HG03039 (cell line): Measurements from ENCODE around the gene IL17REL.

ENCODE experiments used
- ATAC-seq: cut with Tn5 transposase; IDR thresholded peaks from one replicate; pipeline ENCODE4 v1.9.1; 2021; ENCODE audit warnings: mild to moderate bottlenecking, moderate library complexity; ENCODE audit not compliant: unreplicated experiment

IL17REL gene

DNA sequence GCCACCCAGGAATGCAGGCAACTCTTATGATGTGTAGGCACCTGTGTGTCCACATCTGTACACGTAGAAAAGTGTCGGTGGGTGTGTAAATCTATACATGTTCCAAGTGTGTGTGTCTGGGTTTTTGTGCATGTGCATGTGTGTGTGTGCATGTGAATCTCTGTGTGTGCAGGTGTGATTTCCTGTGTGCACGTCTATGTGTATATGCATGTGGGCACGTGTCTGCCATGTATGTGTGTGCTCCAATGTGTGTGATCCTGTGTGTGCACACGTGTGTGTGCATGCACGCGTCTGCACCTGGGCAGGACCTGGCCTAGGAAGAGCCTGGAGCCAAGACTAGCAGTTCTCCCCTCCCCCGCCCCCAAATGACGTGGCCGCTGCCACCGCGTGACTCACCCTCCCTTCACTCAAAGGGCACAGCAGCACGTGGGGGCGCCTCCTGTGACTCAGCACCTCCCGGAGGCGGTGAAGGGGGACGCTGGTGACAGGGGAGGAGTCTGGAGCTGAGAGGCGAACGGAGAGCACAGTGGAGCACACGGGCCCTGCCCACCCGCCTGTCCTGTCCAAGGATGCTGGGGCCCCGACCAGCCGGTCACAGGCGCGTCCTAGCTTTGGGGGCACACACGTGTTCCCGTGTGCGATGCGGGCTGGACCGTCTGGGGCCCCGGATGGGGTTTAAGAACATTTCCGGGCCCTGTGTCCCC is 41.9 kb downstream of the IL17REL start:
- peak; percentile 39 for ATAC-seq

DNA sequence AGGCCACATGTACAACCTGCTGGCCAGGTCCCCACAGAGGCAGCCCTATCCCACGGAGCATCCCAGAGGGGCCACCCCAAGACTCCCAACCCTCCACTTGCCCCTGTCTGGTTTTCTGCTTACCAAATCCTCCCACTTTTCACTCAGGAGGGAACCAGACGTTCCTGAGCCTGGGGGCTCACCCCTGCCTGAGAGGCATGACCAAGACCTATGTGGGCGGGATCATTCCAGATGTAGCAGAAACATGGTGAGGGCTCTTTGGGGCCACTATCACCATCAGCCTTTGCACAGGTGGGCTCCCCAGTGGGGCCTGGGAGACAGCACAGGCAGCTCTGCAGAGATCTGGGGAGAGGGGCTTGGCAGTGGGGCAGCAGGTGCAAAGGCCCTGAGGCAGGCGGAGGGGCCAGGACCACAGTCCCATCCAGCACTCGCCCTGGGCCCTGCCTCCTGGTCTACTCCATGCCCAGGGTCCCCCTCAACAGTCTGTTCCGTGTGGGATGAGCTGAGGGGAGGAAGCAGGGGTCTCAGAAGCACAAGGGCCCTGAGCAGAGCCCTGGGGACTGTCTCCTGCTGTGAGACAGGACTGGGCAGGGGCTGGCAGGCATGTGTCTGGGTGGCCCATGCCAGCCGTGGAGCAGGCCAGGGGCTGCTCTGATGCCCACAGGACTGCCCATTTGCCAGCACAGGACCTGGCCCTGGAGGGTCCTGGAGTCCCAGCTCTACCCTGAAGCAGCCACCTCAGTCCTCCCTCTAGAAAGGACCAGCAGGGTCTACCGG is 42.6 kb downstream of the IL17REL start:
- no peak for ATAC-seq

DNA sequence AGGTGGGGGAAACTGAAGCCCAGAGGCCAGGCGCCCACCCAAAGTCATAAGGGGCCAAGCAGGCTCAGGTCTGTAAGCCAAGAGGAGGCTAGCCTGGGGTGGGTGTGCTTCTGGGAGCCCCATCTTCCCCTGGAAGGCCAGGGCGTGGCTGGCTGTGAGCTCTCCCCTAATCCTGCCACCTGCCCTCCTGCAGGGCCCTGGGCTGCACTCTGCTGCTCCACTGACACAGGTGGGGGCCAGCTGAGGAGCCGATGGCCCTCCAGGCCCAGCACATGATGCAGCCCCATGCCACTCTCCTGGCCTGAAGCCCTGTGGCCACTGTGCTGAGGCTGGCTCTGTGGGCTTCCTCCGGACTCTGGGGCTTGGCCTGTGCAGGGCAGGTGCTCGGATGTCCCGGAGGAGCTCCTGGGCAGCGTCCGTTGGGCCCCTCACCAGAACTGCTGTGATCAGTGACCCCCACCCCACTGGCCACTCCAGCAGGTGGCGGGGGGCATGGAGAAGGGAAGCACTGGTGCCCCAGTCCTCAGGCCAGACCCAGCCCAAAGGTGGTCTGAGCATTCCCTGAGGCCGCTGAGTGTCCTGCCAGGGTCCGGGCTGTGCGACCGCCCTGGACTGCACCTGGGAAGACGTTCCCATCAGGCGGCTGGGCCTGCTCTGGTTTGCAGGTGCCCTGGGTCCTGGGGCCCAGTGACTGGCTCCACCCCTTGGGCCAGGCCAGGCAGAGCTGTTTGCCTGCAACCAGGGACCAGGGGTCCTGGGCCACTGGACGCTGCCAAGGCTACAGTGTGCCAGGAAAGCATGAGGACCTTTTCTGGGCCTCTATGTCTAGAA is 43.5 kb downstream of the IL17REL start:
- ATAC-seq, result no peak

DNA sequence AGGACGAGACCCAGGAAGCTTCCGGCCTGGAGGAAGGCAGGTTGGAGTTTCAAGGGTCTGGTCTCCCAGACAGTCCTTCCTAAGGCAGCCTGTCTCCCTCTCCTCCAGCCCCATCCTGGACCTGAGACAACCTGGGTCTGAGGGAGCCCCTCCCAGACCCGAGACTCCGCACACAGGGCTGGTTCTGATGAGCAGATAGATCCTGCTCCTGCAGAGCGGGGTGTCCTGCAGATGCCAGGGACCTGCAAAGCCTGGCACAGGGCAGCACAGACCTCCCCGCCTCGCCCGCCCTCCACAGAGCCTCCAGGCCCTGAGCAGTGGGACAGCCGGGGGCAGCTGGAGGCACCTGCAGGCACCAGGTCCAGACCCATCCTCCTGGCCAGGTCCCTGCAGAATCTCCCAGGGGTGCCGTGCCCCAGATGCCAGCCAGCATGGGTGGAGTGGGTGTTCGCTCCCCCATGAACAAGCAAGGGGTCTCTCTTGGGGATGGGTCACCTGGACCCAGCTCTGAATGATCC is 44.2 kb downstream of the IL17REL start:
- ATAC-seq, result no peak

DNA sequence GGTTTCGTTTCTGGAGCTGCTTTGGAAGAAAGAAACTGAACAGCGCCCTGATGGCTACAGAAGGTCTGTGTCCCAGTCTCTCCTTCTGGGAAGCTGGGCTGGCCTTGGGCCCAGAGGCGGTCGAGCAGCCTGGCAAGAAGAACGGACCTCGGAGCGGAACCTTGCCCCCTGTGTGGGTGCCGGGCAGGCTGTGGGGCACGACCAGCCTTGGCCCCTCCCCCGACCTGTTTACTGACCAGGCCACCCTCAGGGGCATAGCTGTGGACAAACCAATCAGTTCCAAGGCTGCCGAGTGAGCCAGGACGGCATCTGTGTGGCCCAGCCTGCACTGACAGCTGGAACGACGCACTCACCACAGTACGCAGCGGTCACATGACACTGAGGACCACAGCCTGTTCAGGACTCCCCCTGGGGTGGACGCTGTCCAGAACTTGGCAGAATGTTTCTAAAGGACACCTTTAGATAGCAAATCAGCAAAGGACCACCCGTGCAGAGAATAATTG is 44.8 kb downstream of the IL17REL start:
- ATAC-seq, result no peak

DNA sequence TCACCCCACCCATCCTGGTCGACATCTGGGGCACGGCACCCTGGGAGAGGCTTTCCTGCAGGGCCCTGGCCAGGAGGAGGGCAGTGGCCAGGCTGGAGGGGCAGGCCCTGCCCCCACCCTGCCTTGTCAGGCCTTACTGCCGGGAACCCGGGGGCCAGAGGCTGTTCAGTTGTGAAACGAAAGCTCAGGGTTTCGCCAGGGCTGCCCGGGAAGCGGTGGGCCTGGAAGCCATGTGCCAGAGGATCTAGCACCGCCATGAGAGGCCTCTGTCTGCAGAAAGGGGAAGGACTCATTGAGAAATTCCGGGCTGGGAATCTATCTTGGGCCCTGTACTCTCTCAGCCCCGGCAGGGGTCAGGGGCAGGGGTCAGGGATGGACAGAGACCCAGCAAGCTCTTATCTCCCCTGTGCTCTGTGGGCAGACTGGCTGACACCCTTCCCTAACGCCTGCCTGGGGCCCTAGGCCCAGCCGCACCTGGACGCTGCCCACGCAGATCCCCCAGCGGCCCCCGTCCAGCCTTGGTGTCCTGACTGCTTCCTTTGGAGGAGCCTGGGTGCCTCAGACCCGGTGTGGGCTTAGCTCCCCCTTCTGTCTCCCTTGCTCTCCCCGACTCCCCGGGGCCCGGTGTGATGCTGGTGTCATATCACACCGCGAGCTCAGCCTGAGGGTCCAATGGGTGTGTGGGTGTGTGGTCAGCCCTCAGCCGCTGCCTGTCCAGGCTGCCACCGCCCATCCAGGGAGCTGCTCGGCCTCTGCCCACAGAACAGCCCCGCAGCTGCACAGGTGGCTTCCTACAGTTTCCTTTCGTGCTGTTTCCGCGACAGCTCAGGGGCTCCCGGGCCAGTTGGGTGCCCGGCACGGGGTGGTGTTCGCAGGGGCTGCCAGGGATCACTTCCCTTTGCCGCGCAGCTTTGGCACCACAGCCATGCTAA is 45.5 kb downstream of the IL17REL start:
- ATAC-seq, result no peak

- no peak for ATAC-seq
Observed at GRCh38 chr22:49966041-49966773, 46.4 kb downstream of the IL17REL start.

- no peak for ATAC-seq
Observed at GRCh38 chr22:49965091-49966040, 47.2 kb downstream of the IL17REL start.

DNA sequence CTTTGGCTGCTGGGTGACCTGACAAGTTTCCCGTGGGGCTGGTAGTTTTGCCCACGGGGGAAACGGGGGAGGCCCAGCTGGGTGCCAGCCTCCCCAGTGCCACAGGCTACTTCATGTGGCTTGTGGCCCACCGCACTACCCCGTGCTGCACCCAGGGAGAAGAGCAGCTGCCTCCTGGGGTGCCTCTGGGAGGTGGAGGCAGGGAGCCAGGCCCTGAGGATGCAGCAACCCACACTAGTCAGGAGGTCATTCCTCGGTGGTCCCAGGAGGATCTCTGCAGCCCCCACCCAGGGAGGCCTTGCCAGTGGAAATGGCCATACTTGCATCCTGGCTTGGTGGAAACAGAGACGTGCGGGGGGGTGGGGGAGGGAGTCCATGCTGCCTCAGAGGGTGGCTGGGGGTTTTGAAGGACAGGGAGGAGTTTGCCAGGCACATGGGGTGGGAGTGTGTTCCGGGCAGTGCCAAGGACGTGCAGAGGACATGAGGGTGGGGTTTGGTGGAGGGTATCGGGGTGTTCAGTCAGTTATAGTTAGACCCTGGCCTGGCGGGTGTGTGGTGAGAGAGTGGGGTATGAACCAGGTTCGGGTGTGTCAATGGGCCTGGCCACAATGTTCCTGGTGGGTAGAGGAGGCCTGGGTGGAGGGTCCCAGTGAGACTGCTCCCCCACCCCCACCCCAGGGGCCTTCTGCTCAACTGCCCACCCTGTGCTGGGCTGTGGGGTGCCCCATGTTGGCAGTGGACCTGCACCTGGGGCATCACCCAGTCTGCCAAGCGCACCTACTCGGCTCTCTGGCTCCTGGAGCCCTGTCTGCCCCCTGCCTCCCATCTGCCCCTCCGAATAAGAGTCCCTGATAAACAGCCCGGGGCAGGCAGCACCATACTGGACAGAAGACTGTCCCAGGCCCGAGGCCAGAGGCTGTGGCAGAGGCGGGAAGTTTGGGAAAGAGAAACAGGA is 48.2 kb downstream of the IL17REL start:
- ATAC-seq, result no peak

- no peak for ATAC-seq
Observed at GRCh38 chr22:49963647-49964026, 48.9 kb downstream of the IL17REL start.

DNA sequence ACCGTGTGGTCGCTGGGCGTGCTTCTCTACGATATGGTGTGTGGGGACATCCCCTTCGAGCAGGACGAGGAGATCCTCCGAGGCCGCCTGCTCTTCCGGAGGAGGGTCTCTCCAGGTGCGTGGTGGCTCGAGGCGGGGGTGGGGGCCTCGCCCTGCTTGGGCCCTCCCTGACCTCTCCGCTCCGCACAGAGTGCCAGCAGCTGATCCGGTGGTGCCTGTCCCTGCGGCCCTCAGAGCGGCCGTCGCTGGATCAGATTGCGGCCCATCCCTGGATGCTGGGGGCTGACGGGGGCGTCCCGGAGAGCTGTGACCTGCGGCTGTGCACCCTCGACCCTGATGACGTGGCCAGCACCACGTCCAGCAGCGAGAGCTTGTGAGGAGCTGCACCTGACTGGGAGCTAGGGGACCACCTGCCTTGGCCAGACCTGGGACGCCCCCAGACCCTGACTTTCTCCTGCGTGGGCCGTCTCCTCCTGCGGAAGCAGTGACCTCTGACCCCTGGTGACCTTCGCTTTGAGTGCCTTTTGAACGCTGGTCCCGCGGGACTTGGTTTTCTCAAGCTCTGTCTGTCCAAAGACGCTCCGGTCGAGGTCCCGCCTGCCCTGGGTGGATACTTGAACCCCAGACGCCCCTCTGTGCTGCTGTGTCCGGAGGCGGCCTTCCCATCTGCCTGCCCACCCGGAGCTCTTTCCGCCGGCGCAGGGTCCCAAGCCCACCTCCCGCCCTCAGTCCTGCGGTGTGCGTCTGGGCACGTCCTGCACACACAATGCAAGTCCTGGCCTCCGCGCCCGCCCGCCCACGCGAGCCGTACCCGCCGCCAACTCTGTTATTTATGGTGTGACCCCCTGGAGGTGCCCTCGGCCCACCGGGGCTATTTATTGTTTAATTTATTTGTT is 49.6 kb downstream of the IL17REL start:
- ATAC-seq, result no peak

DNA sequence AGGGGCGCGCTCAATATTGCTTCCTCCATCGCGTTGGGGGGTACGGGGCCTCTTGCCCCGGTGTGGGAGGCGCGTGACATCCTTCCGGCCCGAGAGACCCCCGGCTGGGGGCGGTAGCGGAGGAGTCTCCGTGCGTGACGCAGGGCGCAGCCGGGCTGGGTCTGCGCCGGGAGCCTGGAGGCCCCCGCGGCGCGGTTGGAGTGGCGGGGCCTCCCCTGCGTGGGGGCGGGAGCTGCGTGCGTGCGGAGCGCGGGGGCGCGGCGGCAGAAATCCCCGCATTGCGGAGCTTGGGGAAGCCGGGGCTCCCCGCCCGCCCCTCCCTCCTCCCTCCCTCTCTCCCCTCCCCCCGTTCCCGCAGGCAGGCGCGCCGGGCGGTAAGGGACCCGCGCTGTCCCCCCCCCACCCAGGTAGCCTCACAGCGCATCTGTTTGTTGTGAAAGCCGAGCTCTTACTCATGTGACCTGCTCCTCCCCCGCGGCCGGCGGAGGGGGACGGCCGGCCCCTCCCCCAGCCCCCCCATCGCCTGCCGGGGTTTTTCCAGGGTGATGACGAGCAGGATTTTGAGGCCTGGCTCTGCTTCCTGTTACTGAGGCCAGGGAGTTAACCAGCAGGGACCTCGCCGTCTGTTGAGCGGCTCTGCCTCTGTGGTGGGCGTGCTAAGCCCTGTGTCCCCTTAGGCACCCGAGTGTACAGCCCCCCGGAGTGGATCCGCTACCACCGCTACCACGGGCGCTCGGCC is 50.4 kb downstream of the IL17REL start:
- ATAC-seq, result no peak

DNA sequence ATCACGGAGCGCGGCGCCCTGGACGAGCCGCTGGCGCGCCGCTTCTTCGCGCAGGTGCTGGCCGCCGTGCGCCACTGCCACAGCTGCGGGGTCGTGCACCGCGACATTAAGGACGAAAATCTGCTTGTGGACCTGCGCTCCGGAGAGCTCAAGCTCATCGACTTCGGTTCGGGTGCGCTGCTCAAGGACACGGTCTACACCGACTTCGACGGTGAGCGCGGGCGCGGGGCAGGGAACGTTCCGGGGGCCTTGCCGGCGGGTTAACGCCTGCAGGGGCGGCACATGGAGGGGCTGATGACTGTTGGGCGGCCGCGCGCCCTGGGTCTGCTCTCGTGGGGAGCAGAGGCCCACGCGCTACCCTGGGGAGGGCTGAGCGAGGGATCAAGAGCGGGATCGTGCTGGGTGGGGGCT is 51.0 kb downstream of the IL17REL start:
- ATAC-seq, result no peak

- peak; percentile 4 for ATAC-seq
Observed at GRCh38 chr22:49961005-49961600, 51.5 kb downstream of the IL17REL start.
